GM12865 (cell line): Measurements from ENCODE around the gene TCF15.

Experiments used
- DNase-seq: peaks from one replicate; pipeline ENCODE4 v3.0.0; 2010; ENCODE audit warnings: low read depth
- H3K4me3 ChIP-seq: 2 replicates; pipeline ENCODE4 v1.5.1; 2011; ENCODE audit warnings: mild to moderate bottlenecking, low read depth, low read length, control low read depth
- CTCF ChIP-seq: IDR thresholded peaks from 2 replicates; pipeline ENCODE4 v1.5.1; 2011; ENCODE audit warnings: low read length, control low read depth, low read depth, inconsistent platforms; ENCODE audit not compliant: insufficient read depth; ENCODE audit errors: missing control alignments

TCF15 gene

GRCh38 chr20:609371-609964 lies 641 bp downstream of the TCF15 start:
- no peak for TF ChIP-seq CTCF
- no peak overlapping the region for H3K4me3 ChIP-seq

DNA sequence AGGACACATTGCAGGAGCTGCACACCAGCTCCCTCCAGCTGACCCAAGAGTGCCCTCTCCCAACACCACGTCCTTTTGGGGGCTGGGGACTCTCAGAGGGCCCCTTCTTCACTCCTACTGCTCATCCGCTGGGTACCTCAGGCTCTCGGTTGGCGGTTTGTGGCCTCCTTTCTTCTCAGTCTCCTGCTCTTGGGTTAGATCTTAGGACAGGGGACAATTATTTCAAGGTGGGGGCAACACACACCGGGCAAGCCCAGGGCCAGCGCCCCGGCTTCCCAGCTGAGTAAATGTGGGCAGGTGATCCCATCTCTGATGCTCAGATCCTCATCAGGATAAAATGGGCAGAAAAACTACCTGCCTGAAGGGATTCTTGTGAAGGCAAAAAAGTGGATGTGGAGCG lies 1.1 kb downstream of the TCF15 start:
- H3K4me3 ChIP-seq = no peak overlapping the region
- no peak for DNase-seq
- no peak for TF ChIP-seq CTCF

More at GRCh38 chr20:609371-609964, 641 bp downstream of the TCF15 start:
- no peak for DNase-seq

- no peak for DNase-seq
- TF ChIP-seq CTCF = no peak
- no peak overlapping the region for H3K4me3 ChIP-seq
Observed at GRCh38 chr20:607476-607875, 2.6 kb downstream of the TCF15 start.

DNA sequence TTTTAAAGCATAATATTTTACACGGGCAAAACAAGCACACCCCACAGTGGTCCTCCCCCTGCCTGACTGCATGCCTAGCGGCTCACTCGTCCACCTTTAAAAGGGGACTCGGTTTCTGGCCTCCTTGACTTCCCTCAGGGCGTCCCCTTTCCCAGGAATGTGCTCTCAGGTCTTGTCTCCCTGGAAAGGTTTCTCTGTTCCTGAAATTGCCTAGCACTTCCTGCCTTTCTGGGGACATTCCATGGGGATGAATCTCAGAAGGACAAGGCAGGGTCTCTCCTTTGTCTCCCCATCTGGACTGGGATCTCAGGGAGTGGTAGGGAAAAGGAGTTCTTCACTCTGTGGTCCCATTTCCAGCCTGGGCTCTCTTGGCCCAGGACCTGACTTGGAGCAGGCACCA lies 4.9 kb downstream of the TCF15 start:
- no peak for DNase-seq

DNA sequence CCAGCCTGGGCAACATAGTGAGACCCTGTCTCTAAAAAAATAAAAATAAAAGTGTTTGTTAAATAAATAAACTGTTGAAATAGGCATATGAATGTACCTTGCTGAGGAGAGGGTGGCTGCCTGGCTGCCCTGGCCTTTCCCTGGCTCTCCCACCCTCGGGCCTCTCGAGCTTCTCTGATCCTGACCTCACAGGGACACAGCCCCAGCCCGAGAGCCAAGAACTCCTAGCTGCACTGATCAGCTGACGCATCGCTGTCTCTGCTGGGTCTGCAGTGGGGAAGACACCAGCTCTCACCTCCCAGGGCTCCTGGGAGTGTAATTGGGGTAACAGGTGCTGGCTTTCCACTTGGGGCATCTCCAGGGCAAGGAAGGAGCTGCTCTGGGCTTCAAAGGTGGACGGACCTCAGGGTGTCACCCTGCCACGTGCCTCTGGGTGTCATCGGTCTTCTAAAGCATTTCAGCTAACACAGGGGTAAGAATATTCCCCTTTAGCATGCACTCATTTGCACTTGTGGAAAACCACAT lies 6.9 kb downstream of the TCF15 start:
- no peak for DNase-seq
- H3K4me3 ChIP-seq = no peak overlapping the region
- TF ChIP-seq CTCF = no peak

More for the DNA sequence above, 4.9 kb downstream of the TCF15 start:
- no peak overlapping the region for H3K4me3 ChIP-seq
- TF ChIP-seq CTCF = no peak

- DNase-seq = no peak
- H3K4me3 ChIP-seq = no peak overlapping the region
- no peak for TF ChIP-seq CTCF
Observed at GRCh38 chr20:602111-602970, 7.8 kb downstream of the TCF15 start.
